ENCODE measurements around the gene WASHC2A.
"Not testable (repeated sequence)": the region's sequence is repeated elsewhere in the genome, so short reads cannot be mapped to it uniquely, and the experiment has no call there.

DNA sequence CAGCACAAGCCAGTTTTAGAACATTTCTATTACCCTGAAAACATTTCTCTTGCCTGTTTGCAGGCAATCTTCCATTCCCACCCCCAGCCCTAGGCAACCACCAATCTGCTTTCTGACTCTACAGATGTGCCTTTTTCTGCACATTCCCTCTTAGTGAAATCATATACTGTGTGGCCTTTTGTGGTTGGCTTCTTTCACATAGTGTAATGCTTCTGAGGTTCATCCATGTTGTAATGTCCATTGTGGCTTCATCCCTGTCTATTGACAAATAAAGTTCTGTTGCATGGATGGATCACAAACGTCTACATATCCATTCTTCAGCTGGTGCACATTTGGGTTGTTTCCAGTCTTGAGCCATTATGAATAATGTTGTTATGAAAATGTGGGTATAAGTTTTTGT lies 77.8 kb downstream of the WASHC2A start:
- not testable (repeated sequence) for TF ChIP-seq POLR2A (IDR thresholded peaks at IDR 0.05; ENCODE audit: low read length); GATA1 (IDR thresholded peaks at IDR 0.05; ENCODE audit: low read depth, low read length)

All from erythroblast (primary cell).